ES-I3 (cell line): ENCODE measurements around the gene NEUROD2.

ENCODE experiments used
- H3K36me3 ChIP-seq: 2 replicates; pipeline ENCODE4 v1.6.1; 2013; ENCODE audit warnings: mild to moderate bottlenecking, low read length, control low read depth, moderate library complexity; ENCODE audit not compliant: insufficient read depth
- H3K4me1 ChIP-seq: 2 replicates; pipeline ENCODE4 v1.6.1; 2013; ENCODE audit warnings: mild to moderate bottlenecking, control low read depth, low read length; ENCODE audit not compliant: insufficient read depth
- H3K9ac ChIP-seq: 2 replicates; pipeline ENCODE4 v1.6.1; 2013; ENCODE audit warnings: low read depth, mild to moderate bottlenecking, low read length, moderate library complexity
- H3K9me3 ChIP-seq: 2 replicates; pipeline ENCODE4 v1.6.1; 2013; ENCODE audit warnings: mild to moderate bottlenecking, low read length, moderate library complexity; ENCODE audit not compliant: control insufficient read depth, insufficient read depth

Gene NEUROD2

GRCh38 chr17:39576187-39576586 lies 31.5 kb downstream of the NEUROD2 start:
- H3K9me3 ChIP-seq, result no peaks in the 10 kb centered on the region
- no peak overlapping the region for H3K9ac ChIP-seq
- peaks cover 23% of the 10 kb centered on the region for H3K4me1 ChIP-seq
- no peaks in the 10 kb centered on the region for H3K36me3 ChIP-seq

- peaks cover 7% of the 10 kb centered on the region for H3K4me1 ChIP-seq
- H3K36me3 ChIP-seq, result no peaks in the 10 kb centered on the region
- H3K9me3 ChIP-seq, result no peaks in the 10 kb centered on the region
- H3K9ac ChIP-seq, result peak overlapping the region; percentile 80
Observed at GRCh38 chr17:39573447-39574298, 34.0 kb downstream of the NEUROD2 start.

- H3K4me1 ChIP-seq, result no peaks in the 10 kb centered on the region
- no peaks in the 10 kb centered on the region for H3K36me3 ChIP-seq
- H3K9ac ChIP-seq, result no peak overlapping the region
- H3K9me3 ChIP-seq, result no peaks in the 10 kb centered on the region
Observed at GRCh38 chr17:39572121-39572520, 35.6 kb downstream of the NEUROD2 start.

- no peaks in the 10 kb centered on the region for H3K9me3 ChIP-seq
- no peak overlapping the region for H3K9ac ChIP-seq
- H3K36me3 ChIP-seq, result no peaks in the 10 kb centered on the region
- 0 out of 2 replicates have a peak, but pooled peaks cover 3% of the 10 kb centered on the region for H3K4me1 ChIP-seq
Observed at GRCh38 chr17:39569126-39569525, 38.6 kb downstream of the NEUROD2 start.

- no peaks in the 10 kb centered on the region for H3K9me3 ChIP-seq
- H3K4me1 ChIP-seq, result peaks cover 7% of the 10 kb centered on the region; the same call in 1 of the 2 replicates
- H3K9ac ChIP-seq, result no peak overlapping the region
- H3K36me3 ChIP-seq, result no peaks in the 10 kb centered on the region
Observed at GRCh38 chr17:39568702-39569101, 39.0 kb downstream of the NEUROD2 start.

GRCh38 chr17:39566094-39566850 lies 41.4 kb downstream of the NEUROD2 start:
- Histone ChIP-seq H3K4me1 (peaks cover 12% of the 10 kb centered on the region), H3K9ac (no peak overlapping the region), H3K9me3 (no peaks in the 10 kb centered on the region), H3K36me3 (no peaks in the 10 kb centered on the region)

GRCh38 chr17:39564211-39564848 lies 43.4 kb downstream of the NEUROD2 start:
- Histone ChIP-seq H3K4me1 (peaks cover 12% of the 10 kb centered on the region), H3K9ac (no peak overlapping the region), H3K36me3 (no peaks in the 10 kb centered on the region), H3K9me3 (no peaks in the 10 kb centered on the region)

GRCh38 chr17:39563476-39563875 lies 44.2 kb downstream of the NEUROD2 start:
- Histone ChIP-seq H3K9ac (peak overlapping the region; percentile 19; the same call in 1 of the 2 replicates), H3K9me3 (no peaks in the 10 kb centered on the region), H3K4me1 (peaks cover 12% of the 10 kb centered on the region), H3K36me3 (no peaks in the 10 kb centered on the region)

- no peak overlapping the region for H3K9ac ChIP-seq
- no peaks in the 10 kb centered on the region for H3K9me3 ChIP-seq
- no peaks in the 10 kb centered on the region for H3K36me3 ChIP-seq
- H3K4me1 ChIP-seq, result peaks cover 12% of the 10 kb centered on the region
Observed at GRCh38 chr17:39562976-39563375, 44.7 kb downstream of the NEUROD2 start.

GRCh38 chr17:39562395-39562794 lies 45.3 kb downstream of the NEUROD2 start:
- Histone ChIP-seq H3K9me3 (no peaks in the 10 kb centered on the region), H3K36me3 (no peaks in the 10 kb centered on the region), H3K4me1 (peaks cover 12% of the 10 kb centered on the region), H3K9ac (no peak overlapping the region)

GRCh38 chr17:39556423-39556822 lies 51.3 kb downstream of the NEUROD2 start:
- no peak overlapping the region for H3K9ac ChIP-seq
- no peaks in the 10 kb centered on the region for H3K36me3 ChIP-seq
- H3K4me1 ChIP-seq, result peaks cover 3% of the 10 kb centered on the region
- no peaks in the 10 kb centered on the region for H3K9me3 ChIP-seq

GRCh38 chr17:39555368-39555767 lies 52.4 kb downstream of the NEUROD2 start:
- Histone ChIP-seq H3K9me3 (no peaks in the 10 kb centered on the region), H3K36me3 (no peaks in the 10 kb centered on the region), H3K9ac (peak overlapping the region; percentile 1; the same call in 1 of the 2 replicates), H3K4me1 (peaks cover 3% of the 10 kb centered on the region)
